Panc1 (cell line): Measurements from ENCODE around the gene TTBK1.

ENCODE experiments used
- POLR2AphosphoS5 ChIP-seq: IDR thresholded peaks from 2 replicates; pipeline ENCODE4 v1.6.1; 2012; ENCODE audit warnings: mild to moderate bottlenecking, low read depth, low read length, moderate library complexity
- TCF7L2 ChIP-seq: IDR thresholded peaks from 2 replicates; pipeline ENCODE4 v1.6.1; 2011; ENCODE audit warnings: mild to moderate bottlenecking, low read depth, low read length, inconsistent platforms
- TF ChIP-seq, protein P1 (sequence below): fragments of 450-650 bp; IDR thresholded peaks from 2 replicates; pipeline ENCODE4 v1.5.1; 2017; ENCODE audit warnings: mild to moderate bottlenecking
- TF ChIP-seq, protein P2 (sequence below), 2 experiments: IDR thresholded peaks; 2 replicates each; pipeline ENCODE4 v1.6.1; 2011 to 2012; ENCODE audit warnings: low read depth in 2 of 2, control low read depth in 1 of 2, low read length in 1 of 2, mild to moderate bottlenecking in 1 of 2, moderate library complexity in 1 of 2; ENCODE audit not compliant: insufficient read depth in 1 of 2

DNA sequence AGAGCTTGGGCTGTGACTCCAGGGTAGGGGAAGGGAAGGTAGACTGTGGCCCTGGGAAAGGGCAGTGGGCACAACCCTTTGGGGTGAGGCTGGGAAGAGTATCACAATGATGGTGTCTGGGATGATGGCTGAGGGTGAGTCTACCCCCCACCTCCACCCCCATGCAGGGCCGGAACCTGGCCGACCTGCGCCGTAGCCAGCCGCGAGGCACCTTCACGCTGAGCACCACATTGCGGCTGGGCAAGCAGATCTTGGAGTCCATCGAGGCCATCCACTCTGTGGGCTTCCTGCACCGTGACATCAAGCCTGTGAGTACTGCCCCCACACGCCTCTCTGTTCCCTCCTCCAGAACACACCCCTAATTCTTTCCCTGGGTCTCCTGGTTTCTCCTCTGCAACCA lies 10.1 kb downstream of the TTBK1 start:
- TF ChIP-seq, protein P1, sequence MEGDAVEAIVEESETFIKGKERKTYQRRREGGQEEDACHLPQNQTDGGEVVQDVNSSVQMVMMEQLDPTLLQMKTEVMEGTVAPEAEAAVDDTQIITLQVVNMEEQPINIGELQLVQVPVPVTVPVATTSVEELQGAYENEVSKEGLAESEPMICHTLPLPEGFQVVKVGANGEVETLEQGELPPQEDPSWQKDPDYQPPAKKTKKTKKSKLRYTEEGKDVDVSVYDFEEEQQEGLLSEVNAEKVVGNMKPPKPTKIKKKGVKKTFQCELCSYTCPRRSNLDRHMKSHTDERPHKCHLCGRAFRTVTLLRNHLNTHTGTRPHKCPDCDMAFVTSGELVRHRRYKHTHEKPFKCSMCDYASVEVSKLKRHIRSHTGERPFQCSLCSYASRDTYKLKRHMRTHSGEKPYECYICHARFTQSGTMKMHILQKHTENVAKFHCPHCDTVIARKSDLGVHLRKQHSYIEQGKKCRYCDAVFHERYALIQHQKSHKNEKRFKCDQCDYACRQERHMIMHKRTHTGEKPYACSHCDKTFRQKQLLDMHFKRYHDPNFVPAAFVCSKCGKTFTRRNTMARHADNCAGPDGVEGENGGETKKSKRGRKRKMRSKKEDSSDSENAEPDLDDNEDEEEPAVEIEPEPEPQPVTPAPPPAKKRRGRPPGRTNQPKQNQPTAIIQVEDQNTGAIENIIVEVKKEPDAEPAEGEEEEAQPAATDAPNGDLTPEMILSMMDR = no peak
- TF ChIP-seq POLR2AphosphoS5 (no peak), TCF7L2 (no peak)
- TF ChIP-seq, protein P2, sequence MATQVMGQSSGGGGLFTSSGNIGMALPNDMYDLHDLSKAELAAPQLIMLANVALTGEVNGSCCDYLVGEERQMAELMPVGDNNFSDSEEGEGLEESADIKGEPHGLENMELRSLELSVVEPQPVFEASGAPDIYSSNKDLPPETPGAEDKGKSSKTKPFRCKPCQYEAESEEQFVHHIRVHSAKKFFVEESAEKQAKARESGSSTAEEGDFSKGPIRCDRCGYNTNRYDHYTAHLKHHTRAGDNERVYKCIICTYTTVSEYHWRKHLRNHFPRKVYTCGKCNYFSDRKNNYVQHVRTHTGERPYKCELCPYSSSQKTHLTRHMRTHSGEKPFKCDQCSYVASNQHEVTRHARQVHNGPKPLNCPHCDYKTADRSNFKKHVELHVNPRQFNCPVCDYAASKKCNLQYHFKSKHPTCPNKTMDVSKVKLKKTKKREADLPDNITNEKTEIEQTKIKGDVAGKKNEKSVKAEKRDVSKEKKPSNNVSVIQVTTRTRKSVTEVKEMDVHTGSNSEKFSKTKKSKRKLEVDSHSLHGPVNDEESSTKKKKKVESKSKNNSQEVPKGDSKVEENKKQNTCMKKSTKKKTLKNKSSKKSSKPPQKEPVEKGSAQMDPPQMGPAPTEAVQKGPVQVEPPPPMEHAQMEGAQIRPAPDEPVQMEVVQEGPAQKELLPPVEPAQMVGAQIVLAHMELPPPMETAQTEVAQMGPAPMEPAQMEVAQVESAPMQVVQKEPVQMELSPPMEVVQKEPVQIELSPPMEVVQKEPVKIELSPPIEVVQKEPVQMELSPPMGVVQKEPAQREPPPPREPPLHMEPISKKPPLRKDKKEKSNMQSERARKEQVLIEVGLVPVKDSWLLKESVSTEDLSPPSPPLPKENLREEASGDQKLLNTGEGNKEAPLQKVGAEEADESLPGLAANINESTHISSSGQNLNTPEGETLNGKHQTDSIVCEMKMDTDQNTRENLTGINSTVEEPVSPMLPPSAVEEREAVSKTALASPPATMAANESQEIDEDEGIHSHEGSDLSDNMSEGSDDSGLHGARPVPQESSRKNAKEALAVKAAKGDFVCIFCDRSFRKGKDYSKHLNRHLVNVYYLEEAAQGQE (IDR thresholded peaks at IDR 0.05; ENCODE audit: insufficient read depth in 1 of 2, low read depth in 2 of 2, low read length in 1 of 2) = no peak
